HG03159 (cell line): ENCODE data around the gene AVPR2.

Experiments used
- ATAC-seq: cut with Tn5 transposase; IDR thresholded peaks from one replicate; pipeline ENCODE4 v1.9.1; 2021; ENCODE audit warnings: mild to moderate bottlenecking, moderate library complexity; ENCODE audit not compliant: unreplicated experiment

Gene AVPR2

DNA sequence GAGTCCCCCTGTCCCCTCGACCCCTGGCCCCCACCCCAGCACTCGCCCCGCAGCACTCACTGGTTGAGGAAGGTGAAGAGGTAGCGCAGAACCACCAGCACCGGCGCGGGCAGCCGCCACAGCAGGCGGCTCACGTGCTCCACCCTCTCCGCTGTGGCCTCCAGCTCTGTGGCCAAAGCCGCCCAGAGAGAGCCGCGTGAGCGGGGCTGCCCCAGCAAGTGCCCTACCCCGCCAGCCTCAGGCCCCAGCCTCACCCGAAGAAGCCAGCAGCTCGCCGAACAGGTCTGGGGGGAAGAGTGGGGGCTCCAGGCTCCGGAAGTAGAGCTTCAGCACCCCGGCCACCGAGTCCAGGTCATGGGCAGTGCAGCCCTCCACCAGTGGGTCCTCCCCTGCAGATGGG, 6.0 kb downstream of the AVPR2 start:
- ATAC-seq: no peak

DNA sequence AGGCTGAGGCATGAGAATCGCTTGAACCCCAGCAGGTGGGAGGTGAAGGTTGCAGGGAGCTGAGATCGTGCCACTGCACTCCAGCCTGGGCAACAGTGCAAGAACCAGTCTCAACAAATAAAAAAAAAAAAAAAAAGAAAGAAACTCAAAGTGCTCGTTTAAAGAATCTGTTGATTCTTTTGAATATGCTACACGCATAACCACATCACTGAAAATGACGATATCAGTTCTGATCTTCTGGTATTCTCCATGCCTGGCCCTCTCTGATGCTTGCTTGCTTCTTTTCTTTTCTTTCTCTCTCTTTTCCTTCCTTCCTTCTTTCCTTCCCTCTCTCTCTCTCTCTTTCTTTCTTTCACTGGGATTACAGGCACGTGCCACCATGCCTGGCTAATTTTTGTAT, 7.3 kb downstream of the AVPR2 start:
- ATAC-seq: no peak

- ATAC-seq: no peak
These were observed 8.7 kb downstream of the AVPR2 start for GRCh38 chrX:153913211-153913610.

GRCh38 chrX:153913701-153914100, 9.2 kb downstream of the AVPR2 start:
- ATAC-seq: no peak

- no peak for ATAC-seq
These were observed 13.4 kb downstream of the AVPR2 start for GRCh38 chrX:153917869-153918268.

- no peak for ATAC-seq
These were observed 14.8 kb downstream of the AVPR2 start for GRCh38 chrX:153919281-153919680.

DNA sequence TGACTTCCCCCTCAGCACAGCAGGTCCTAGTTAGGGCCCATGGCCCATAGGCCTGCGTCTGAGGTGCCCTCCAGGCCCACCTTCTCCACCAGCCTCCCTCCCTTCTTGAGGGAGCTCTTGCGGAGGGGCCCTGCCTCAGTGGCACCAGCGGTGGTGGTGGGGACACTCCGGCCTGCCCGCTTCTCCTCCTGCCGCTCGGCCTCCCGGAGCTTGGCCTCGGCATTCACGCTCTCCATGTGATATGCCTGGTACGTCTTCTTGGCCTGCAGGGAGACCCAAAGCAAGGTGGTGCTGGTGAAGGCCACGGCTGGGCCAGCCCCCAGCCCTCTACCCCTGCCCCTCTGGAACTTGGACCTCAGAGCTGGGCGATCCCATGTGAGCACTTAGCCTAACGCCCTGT, 16.1 kb downstream of the AVPR2 start:
- no peak for ATAC-seq

- no peak for ATAC-seq
These were observed 16.6 kb downstream of the AVPR2 start for GRCh38 chrX:153921070-153921469.

GRCh38 chrX:153921511-153922446, 17.3 kb downstream of the AVPR2 start:
- ATAC-seq: no peak

DNA sequence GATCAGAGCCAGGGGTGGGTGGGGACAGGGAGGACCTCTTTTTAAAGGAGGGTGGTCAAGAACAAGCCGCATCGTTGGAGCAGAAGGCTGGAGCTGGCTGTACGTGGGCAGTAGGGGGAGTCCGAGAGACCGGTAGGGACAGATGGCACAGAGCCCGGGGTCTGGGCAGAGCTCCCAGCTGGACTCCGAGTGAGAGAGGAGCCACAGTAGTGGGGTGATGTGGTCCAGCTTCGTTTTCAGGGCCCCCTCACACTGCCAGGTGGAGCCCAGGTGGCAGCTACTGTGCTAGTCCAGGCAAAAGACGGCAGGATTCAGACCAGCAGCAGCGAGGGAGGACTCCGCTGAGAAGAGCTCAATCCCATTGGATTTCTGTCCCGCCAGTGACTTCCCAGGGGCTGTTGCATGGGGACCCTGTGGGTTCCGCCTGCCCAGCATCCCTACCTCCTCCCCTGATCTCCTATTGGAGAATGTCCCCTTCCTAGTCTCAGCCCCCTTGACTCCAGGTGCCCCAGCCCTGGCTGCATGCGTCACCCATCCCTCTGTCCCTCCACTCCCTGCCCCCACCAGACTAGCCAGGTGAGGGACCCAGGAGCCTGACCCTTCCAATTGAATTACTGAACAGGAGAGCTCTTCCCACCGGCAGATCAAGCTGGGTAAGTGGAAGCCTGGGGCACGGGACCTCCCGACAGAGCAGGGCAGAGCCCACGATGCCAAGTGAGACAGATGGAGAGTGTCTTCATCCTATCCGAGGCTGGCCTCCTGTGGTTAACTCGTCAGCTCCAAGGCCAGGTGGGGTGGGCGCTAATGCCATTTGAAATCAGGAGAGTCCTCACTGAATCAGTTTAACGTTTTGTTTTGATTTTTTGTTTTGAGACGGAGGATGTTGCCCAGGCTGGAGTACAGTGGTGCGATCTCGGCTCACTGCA, 18.7 kb downstream of the AVPR2 start:
- ATAC-seq: no peak

DNA sequence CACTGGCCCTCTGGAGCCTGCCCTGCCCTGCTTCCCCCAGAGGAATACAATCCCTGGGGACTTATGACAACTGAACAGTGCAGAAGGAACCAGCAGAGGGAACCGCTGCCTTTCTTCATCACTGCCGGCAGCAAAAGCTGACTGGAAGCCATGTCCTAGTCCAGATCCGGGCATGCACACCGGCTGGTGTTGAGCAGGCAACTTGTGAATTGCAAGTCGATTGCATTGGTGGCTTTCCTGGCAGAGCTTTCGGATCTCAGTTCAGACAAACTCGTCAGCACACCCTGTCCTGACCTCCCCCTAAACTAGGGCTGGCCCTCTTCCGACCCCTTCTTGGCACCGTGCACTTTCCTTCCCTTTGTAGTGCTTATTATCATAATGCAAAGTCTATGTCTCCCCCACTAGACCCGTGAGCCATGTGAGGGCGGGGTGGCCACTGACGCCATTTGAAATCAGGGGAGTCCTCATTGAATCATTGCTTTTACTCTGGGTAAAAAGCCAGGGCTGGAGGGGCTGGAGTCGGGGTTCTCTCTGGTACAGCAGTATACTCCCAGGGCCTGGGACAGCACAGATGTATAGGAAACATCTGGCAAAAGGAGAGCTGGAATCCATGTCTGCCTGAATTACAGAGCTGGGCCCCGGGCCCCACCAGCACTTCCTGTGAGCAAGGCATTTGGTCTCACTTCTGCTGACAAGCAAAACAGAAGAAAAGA, 19.8 kb downstream of the AVPR2 start:
- ATAC-seq: no peak

DNA sequence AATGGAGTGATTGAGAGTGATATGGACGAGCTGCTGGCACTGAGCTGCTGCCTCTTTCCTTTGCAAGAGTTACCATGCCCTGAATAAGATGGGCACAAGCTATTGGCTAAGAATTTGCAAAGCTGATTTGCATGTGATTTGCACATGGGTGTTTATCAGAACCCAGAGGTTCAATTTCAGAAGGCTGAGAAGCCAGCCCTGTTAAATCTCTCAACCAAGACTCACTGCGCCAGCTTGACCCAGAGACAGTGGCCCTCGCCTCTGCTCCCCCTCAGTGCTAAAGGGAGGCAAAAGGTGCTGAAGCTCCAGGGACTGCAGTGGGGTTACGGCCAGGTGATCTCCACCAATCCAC, 20.9 kb downstream of the AVPR2 start:
- ATAC-seq: no peak

DNA sequence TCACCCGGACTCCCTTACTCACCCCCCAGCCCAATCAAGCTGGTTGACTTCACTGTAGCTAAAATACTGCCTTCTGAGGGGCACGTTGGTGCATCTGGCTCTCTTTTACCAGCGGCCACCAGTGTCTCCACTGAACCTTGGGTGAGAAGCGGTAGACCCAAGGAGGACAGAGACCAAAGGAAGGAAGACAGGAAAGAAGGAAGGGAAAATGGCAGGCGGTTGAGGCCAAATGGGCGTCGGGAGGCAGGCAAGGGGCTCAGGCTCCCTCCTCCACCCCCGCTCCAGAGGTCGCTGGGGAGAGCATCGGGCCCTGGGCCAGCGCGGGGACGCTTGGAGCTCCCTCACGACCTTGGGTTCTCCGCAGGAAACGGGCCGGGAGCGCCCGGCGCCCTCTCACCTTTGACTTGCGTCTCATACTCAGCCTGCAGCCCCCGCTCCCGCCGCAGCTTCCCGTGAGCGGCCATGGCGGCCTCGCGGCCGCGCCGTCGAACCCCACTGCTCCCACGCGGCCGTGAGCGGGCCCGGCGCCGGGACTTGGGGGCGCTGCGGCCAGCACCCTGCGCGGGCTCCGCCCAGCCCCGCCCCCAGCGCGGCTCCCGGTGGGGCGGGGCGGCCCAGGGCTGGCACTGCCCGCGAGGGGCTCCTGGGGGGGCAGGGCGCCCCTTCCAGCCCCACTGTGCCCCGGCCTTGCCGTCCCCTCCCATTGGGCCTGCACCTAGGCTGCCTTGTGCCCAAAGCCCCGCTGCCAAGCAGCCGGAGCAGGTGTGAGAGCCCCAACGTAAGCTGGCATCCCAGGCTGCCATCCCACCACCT, 21.5 kb downstream of the AVPR2 start, which contains the start of gene ARHGAP4:
Gene ARHGAP4 (minus strand): TSS at position 526 of the 813 bp plus-strand sequence. CDS start 62 bp downstream, at position 464.
- ATAC-seq: no peak

DNA sequence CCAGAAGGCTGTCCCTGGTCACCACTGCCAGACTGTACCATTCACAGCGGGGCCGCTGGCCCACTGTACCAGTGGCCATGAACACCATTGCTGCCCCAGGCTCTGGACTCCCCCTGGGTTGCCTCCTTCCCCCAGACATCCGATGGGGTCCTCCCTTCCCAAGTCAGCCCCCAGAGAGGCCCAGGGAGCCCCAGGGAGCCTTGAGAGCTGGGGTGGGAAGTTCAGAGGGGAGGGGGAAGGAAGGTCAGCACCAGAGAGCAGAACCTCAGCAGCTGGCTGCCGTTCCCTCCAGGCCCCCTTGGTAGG, 22.0 kb downstream of the AVPR2 start:
- peak; percentile 0 for ATAC-seq

GRCh38 chrX:153926858-153927671, 22.6 kb downstream of the AVPR2 start:
- ATAC-seq: peak; percentile 45

DNA sequence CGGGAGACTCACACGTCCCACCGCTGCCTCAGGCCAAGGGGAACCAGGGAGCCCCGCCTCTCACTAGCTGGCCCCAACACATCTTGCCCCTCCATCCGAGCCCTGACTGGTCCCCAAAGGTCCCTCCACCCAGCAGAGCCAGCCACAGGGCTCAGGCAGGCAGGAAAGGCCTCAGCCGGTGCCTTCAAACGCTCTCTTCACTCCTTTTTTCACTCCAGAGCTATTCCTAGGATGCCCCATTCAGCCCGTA, 23.1 kb downstream of the AVPR2 start:
- ATAC-seq: no peak

GRCh38 chrX:153927922-153928760, 23.7 kb downstream of the AVPR2 start:
- peak; percentile 69 for ATAC-seq

- no peak for ATAC-seq
These were observed 24.4 kb downstream of the AVPR2 start for GRCh38 chrX:153928846-153929245.

DNA sequence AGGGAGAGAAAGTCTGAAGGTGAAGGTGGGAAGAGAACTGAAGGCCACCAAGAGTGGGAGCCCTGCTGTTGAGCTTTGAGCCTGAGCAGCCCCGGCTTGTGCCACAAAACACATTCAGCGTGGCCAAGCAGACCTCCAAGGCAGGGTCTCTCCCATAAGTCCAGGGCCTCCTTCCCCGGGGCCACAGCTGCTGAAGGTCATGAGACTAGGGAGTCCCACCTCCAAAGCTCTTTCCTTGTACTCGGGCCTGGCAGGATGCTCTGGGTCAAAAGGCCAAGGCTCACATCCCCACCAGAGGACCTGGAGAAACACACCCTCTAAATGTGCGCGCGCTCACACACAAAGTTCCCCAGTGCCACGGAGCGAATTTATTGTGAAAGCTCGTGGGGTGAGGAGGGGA, 25.1 kb downstream of the AVPR2 start:
- ATAC-seq: no peak
